GM19467 (cell line): ENCODE measurements around the gene ZNF48.
"Not testable (repeated sequence)": the region's sequence is repeated elsewhere in the genome, so short reads cannot be mapped to it uniquely, and the experiment has no call there.

Experiments
- ATAC-seq: cut with Tn5 transposase; IDR thresholded peaks from one replicate; pipeline ENCODE4 v1.9.1; 2021; ENCODE audit warnings: mild to moderate bottlenecking, moderate library complexity; ENCODE audit not compliant: unreplicated experiment

The ZNF48 gene

GRCh38 chr16:30377050-30377811 lies 18.0 kb upstream of the ZNF48 start:
- peak; percentile 5 for ATAC-seq

- peak; percentile 30 for ATAC-seq
Observed at GRCh38 chr16:30377812-30378235, 17.4 kb upstream of the ZNF48 start.

- ATAC-seq: peak; percentile 73
Observed at GRCh38 chr16:30378236-30379157, 16.7 kb upstream of the ZNF48 start.

GRCh38 chr16:30379158-30379783 lies 15.9 kb upstream of the ZNF48 start:
- no peak for ATAC-seq

GRCh38 chr16:30380072-30380802 lies 15.0 kb upstream of the ZNF48 start:
- ATAC-seq: no peak

- ATAC-seq: no peak
Observed at GRCh38 chr16:30380803-30381208, 14.4 kb upstream of the ZNF48 start.

GRCh38 chr16:30381291-30382041 lies 13.8 kb upstream of the ZNF48 start:
- ATAC-seq: no peak

GRCh38 chr16:30382111-30382881 lies 12.9 kb upstream of the ZNF48 start, which contains the start of gene SEPTIN1:
Gene SEPTIN1, minus strand, starts transcription at chr16:30382561. Its CDS starts 19 bp downstream, at chr16:30382542.
- no peak for ATAC-seq

- ATAC-seq: no peak
Observed at GRCh38 chr16:30383521-30383920, 11.7 kb upstream of the ZNF48 start.

- ATAC-seq: no peak
Observed at GRCh38 chr16:30394592-30395154, 547 bp upstream of the ZNF48 start.

- ATAC-seq: no peak
Observed at GRCh38 chr16:30395992-30396585, 869 bp downstream of the ZNF48 start.

- not testable (repeated sequence) for ATAC-seq
Observed at GRCh38 chr16:30396627-30397026, 1.4 kb downstream of the ZNF48 start.

- ATAC-seq: no peak
Observed at GRCh38 chr16:30397056-30397455, 1.8 kb downstream of the ZNF48 start.

- no peak for ATAC-seq
Observed at GRCh38 chr16:30397776-30398660, 2.8 kb downstream of the ZNF48 start.

- no peak for ATAC-seq
Observed at GRCh38 chr16:30398661-30399434, 3.6 kb downstream of the ZNF48 start.

- ATAC-seq: no peak
Observed at GRCh38 chr16:30399435-30400186, 4.4 kb downstream of the ZNF48 start.
